Uterus (tissue), 4 donors: ENCODE measurements around the gene SBNO2. TPM values are rescaled to one million over a fixed set of nuclear protein-coding genes. Genes with fewer than 3 reads are reported as not detected.

Experiments
- DNase-seq, 2 donors: peaks; one replicate each; pipeline ENCODE4 v3.0.0-alpha.2; 2019 to 2020
- H3K27ac ChIP-seq, 2 donors: fragments of 200-600 bp; sonication (generic); 1 replicate in 1 of 2; 2 replicates in 1 of 2; pipeline ENCODE4 v1.5.1; 2016 to 2018
- H3K27me3 ChIP-seq, 2 donors: fragments of 200-600 bp; sonication (generic); one replicate each; pipeline ENCODE4 v1.5.1; 2018 to 2019; ENCODE audit warnings: control low read depth in 1 of 2
- H3K36me3 ChIP-seq, 2 donors: fragments of 200-600 bp; sonication (generic); one replicate each; pipeline ENCODE4 v1.5.1; 2019; ENCODE audit warnings: control low read depth in 1 of 2
- H3K4me1 ChIP-seq, 2 donors: fragments of 200-600 bp; sonication (generic); one replicate each; pipeline ENCODE4 v1.5.1; 2018 to 2019; ENCODE audit warnings: control low read depth in 1 of 2
- H3K4me3 ChIP-seq, 2 donors: fragments of 200-600 bp; sonication (generic); 1 replicate in 1 of 2; 2 replicates in 1 of 2; pipeline ENCODE4 v1.5.1; 2018 to 2019; ENCODE audit warnings: mild to moderate bottlenecking in 1 of 2
- H3K9me3 ChIP-seq, 2 donors: fragments of 200-600 bp; sonication (generic); one replicate each; pipeline ENCODE4 v1.5.1; 2019; ENCODE audit warnings: control low read depth in 1 of 2
- POLR2A ChIP-seq, 2 donors: fragments of 450-650 bp; IDR thresholded peaks; one replicate each; pipeline ENCODE4 v1.6.1; 2016; ENCODE audit warnings: antibody characterized with exemption in 2 of 2, mild to moderate bottlenecking in 1 of 2, moderate library complexity in 1 of 2
- intact Hi-C: fragments of 100-400 bp; cut with DNase I; formaldehyde crosslinking; loops from one replicate; pipeline ENCODE4 v1.15.1; 2023; ENCODE audit warnings: low total_unique reads
- total RNA-seq, 4 donors: library from RNA; depleted of rRNA in 3 of 4; stranded (reverse); fragments of >200 nt in 3 of 4; gene quantifications; one replicate each; pipeline versions ENCODE4 v1.1.0 to v1.2.4, GENCODE V29; 2014 to 2023
- TF ChIP-seq, protein P1 (sequence below), 4 experiments: fragments of 200-600 bp in 2 of 4; fragments of 450-650 bp in 2 of 4; sonication (generic) in 2 of 4; IDR thresholded peaks; one replicate each; pipeline ENCODE4 v1.5.1; 2016 to 2019; ENCODE audit warnings: antibody characterized with exemption in 4 of 4, mild to moderate bottlenecking in 2 of 4, moderate library complexity in 1 of 4
- donor health status: DM: yes; HTN: yes; CAD: no.

SBNO2 gene
- total RNA-seq, 4 donors from 2014 or later = 4.4 to 107 (median 10.7) TPM

DNA sequence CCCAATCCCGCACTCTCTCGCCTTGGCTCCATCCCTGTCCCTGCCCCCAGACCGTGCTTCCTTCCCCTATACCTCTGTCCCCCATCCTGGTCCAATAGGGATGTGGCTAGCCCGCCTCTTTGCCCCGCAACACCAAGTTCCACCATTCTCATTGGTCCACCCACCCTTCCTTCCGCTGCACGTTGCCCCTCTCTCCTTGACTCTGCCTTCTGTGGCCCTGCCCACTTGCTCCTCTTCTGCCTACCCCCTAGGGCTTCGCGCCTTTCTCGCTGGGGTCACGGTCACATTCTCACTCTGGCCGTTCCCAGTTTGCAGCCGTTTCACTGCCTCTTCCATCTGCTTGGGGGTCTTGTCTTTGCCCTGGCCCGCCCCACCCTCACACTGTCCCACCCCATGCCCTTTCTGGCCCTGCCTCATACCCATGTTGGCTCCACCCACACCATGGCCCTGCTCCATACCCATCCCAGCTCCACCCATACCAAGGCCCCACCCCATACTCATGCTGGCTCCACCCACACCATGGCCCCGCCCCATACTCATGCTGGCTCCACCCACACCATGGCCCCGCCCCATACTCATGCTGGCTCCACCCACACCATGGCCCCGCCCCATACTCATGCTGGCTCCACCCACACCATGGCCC is 111.6 kb downstream of the SBNO2 start:
- Histone ChIP-seq H3K4me1 (peaks cover 0 to 15% of the 10 kb centered on the region in 2 donors), H3K4me3 (no peak overlapping the region), H3K27ac (no peak overlapping the region), H3K27me3 (peaks cover 11 to 15% of the 10 kb centered on the region in 2 donors), H3K9me3 (peaks cover 0 to 24% of the 10 kb centered on the region in 2 donors), H3K36me3 (no peaks in the 10 kb centered on the region)
- no peak for DNase-seq
- TF ChIP-seq POLR2A (IDR thresholded peaks at IDR 0.05) = no peak
- TF ChIP-seq, protein P1, sequence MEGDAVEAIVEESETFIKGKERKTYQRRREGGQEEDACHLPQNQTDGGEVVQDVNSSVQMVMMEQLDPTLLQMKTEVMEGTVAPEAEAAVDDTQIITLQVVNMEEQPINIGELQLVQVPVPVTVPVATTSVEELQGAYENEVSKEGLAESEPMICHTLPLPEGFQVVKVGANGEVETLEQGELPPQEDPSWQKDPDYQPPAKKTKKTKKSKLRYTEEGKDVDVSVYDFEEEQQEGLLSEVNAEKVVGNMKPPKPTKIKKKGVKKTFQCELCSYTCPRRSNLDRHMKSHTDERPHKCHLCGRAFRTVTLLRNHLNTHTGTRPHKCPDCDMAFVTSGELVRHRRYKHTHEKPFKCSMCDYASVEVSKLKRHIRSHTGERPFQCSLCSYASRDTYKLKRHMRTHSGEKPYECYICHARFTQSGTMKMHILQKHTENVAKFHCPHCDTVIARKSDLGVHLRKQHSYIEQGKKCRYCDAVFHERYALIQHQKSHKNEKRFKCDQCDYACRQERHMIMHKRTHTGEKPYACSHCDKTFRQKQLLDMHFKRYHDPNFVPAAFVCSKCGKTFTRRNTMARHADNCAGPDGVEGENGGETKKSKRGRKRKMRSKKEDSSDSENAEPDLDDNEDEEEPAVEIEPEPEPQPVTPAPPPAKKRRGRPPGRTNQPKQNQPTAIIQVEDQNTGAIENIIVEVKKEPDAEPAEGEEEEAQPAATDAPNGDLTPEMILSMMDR (IDR thresholded peaks at IDR 0.05) = no peak
- intact Hi-C loops = no loop called here

DNA sequence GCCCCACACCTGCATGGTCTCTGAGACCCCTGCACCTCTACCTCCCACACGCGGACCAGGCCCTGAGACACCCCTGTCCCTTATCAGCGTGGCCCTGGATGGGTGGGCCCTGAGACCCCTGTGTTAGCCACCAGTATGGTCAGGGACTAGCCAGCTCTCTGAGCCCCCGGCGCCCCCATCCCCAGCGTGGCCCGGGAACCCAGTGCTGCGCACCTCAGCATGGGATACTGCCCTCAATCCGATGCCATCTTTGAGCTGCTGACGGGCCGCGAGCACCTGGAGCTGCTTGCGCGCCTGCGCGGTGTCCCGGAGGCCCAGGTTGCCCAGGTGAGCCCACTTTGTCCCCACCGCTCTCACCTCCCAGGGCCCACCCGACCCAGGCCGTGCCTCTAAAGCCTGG is 112.1 kb downstream of the SBNO2 start:
- no peaks in the 10 kb centered on the region for H3K36me3 ChIP-seq
- H3K4me3 ChIP-seq = no peak overlapping the region
- H3K27ac ChIP-seq = no peak overlapping the region
- peaks cover 0 to 11% of the 10 kb centered on the region in 2 donors for H3K4me1 ChIP-seq
- intact Hi-C loops = no loop called here
- no peak for TF ChIP-seq POLR2A (IDR thresholded peaks at IDR 0.05)
- TF ChIP-seq, protein P1 (IDR thresholded peaks at IDR 0.05) = no peak
- H3K27me3 ChIP-seq = peaks cover 6 to 13% of the 10 kb centered on the region in 2 donors
- no peak for DNase-seq
- peaks cover 0 to 29% of the 10 kb centered on the region in 2 donors for H3K9me3 ChIP-seq

DNA sequence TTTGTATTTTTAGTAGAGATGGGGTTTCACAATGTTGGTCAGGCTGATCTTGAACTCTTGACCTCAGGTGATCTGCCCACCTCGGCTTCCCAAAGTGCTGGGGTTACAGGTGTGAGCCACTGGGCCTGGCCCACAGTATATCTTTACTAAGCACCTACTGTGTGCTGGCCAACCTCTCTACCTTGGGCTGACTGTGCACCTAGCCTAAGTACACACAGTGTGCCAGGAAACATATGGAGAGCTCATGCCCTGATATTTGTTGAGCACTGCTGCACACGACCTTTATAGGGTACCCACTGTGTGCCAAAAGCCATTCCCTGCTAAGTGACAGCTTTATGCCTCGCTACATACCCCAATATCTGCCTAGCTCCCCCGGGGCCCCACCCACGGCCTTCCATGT is 113.4 kb downstream of the SBNO2 start:
- TF ChIP-seq, protein P1 (IDR thresholded peaks at IDR 0.05) = no peak
- TF ChIP-seq POLR2A (IDR thresholded peaks at IDR 0.05) = no peak
- intact Hi-C loops = no loop called here
- DNase-seq = no peak
- no peaks in the 10 kb centered on the region for H3K36me3 ChIP-seq
- H3K27ac ChIP-seq = no peak overlapping the region
- H3K4me1 ChIP-seq = peaks cover 0 to 6% of the 10 kb centered on the region in 2 donors
- H3K4me3 ChIP-seq = no peak overlapping the region
- peaks cover 0 to 4% of the 10 kb centered on the region in 2 donors for H3K27me3 ChIP-seq
- H3K9me3 ChIP-seq = peaks cover 0 to 33% of the 10 kb centered on the region in 2 donors

DNA sequence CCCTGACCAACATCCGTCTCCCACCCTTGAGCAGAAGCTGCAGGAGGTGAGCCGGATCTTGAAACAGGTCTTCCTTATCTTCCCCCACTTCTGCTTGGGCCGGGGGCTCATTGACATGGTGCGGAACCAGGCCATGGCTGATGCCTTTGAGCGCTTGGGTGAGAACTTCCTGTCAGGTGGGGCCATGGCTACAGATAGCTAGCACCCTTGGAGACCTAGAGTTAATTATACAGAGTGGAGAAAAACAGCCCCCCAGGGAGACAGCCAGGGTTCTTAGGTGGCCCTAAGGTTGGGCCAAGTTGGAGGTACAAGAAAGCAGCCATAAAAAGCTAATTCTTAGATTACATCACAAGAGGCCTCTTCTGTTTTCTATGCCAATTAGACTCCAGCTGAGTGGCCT is 116.0 kb downstream of the SBNO2 start:
- H3K27me3 ChIP-seq = no peaks in the 10 kb centered on the region
- H3K9me3 ChIP-seq = peaks cover 0 to 33% of the 10 kb centered on the region in 2 donors
- no peaks in the 10 kb centered on the region for H3K4me1 ChIP-seq
- no peaks in the 10 kb centered on the region for H3K36me3 ChIP-seq
- TF ChIP-seq, protein P1 (IDR thresholded peaks at IDR 0.05) = no peak
- TF ChIP-seq POLR2A (IDR thresholded peaks at IDR 0.05) = no peak
- intact Hi-C loops = no loop called here
- DNase-seq = no peak
- no peak overlapping the region for H3K4me3 ChIP-seq
- H3K27ac ChIP-seq = no peak overlapping the region

Other genes with a start within 250 kb of the SBNO2 start
- gene ARID3A, start 248.2 kb downstream of the SBNO2 start, total RNA-seq = 10 to 100 TPM in 1 of 4 donors, 1 to 10 TPM in 3; 1.3 to 22.0 (median 3.8) TPM
- gene WDR18, start 189.9 kb downstream of the SBNO2 start, total RNA-seq = 10 to 100 TPM; 13.6 to 34.9 (median 17.3) TPM
- gene GRIN3B, start 173.8 kb downstream of the SBNO2 start, total RNA-seq = under 1 TPM in 1 of 4 donors, not detected in 3; 0.48 TPM
- gene TMEM259, start 153.1 kb downstream of the SBNO2 start, total RNA-seq = 100 to 1,000 TPM in 1 of 4 donors, 10 to 100 TPM in 3; 47.4 to 164 (median 56.9) TPM
- not detected for gene RNU6-2, start 152.7 kb downstream of the SBNO2 start, total RNA-seq
- gene CNN2, start 147.7 kb downstream of the SBNO2 start, total RNA-seq = 100 to 1,000 TPM in 2 of 4 donors, 10 to 100 TPM in 2; 14.3 to 186 (median 88.5) TPM
- gene ABCA7, start 134.2 kb downstream of the SBNO2 start, total RNA-seq = 10 to 100 TPM in 1 of 4 donors, 1 to 10 TPM in 2, under 1 TPM in 1; 0.59 to 10.4 (median 2.7) TPM
- gene ARHGAP45, start 107.1 kb downstream of the SBNO2 start, total RNA-seq = 100 to 1,000 TPM in 1 of 4 donors, 1 to 10 TPM in 3; 4.1 to 154 (median 8.6) TPM
- 100 to 1,000 TPM in 1 of 4 donors, 10 to 100 TPM in 3; 13.6 to 112 (median 59.8) TPM for gene POLR2E, start 78.9 kb downstream of the SBNO2 start, total RNA-seq
- 100 to 1,000 TPM in 3 of 4 donors, 10 to 100 TPM in 1; 68.2 to 357 (median 163) TPM for gene GPX4, start 70.3 kb downstream of the SBNO2 start, total RNA-seq
- 10 to 100 TPM; 17.4 to 62.8 (median 43.3) TPM for gene STK11, start 31.5 kb upstream of the SBNO2 start, total RNA-seq
- gene CBARP, start 63.7 kb upstream of the SBNO2 start, total RNA-seq = 1 to 10 TPM in 2 of 4 donors, under 1 TPM in 1, not detected in 1; 0.26 to 1.5 (median 1.0) TPM
- gene ATP5F1D, start 67.5 kb upstream of the SBNO2 start, total RNA-seq = 100 to 1,000 TPM in 2 of 4 donors, 10 to 100 TPM in 1, 1 to 10 TPM in 1; 4.7 to 164 (median 68.9) TPM
- 100 to 1,000 TPM in 1 of 4 donors, 10 to 100 TPM in 2, under 1 TPM in 1; 0.77 to 108 (median 15.0) TPM for gene MIDN, start 74.3 kb upstream of the SBNO2 start, total RNA-seq
- gene CIRBP, start 95.1 kb upstream of the SBNO2 start, total RNA-seq = 100 to 1,000 TPM; 235 to 950 (median 535) TPM
- gene FAM174C, start 101.3 kb upstream of the SBNO2 start, total RNA-seq = 10 to 100 TPM in 2 of 4 donors, 1 to 10 TPM in 2; 2.1 to 24.3 (median 7.1) TPM
- gene EFNA2, start 111.6 kb upstream of the SBNO2 start, total RNA-seq = under 1 TPM in 1 of 4 donors, not detected in 3; 0.76 TPM
- 10 to 100 TPM; 39.2 to 65.5 (median 42.1) TPM for gene NDUFS7, start 209.6 kb upstream of the SBNO2 start, total RNA-seq
- gene GAMT, start 227.3 kb upstream of the SBNO2 start, total RNA-seq = 10 to 100 TPM in 2 of 4 donors, 1 to 10 TPM in 2; 3.3 to 14.4 (median 8.4) TPM
- 100 to 1,000 TPM in 1 of 4 donors, 10 to 100 TPM in 1, 1 to 10 TPM in 2; 1.2 to 102 (median 23.8) TPM for gene DAZAP1, start 233.3 kb upstream of the SBNO2 start, total RNA-seq